HL-60/S4 treated with retinoic acid at 250 ng/mL for 4 days and 3 days (cell line): ENCODE measurements around the gene TMEM19.

Experiments
- in situ Hi-C: fragments of 300-500 bp; cut with MboI; formaldehyde crosslinking; loops from 2 replicates; pipeline ENCODE4 v1.7.0; 2022; ENCODE audit warnings: low sequenced_read_pairs

TMEM19 gene

DNA sequence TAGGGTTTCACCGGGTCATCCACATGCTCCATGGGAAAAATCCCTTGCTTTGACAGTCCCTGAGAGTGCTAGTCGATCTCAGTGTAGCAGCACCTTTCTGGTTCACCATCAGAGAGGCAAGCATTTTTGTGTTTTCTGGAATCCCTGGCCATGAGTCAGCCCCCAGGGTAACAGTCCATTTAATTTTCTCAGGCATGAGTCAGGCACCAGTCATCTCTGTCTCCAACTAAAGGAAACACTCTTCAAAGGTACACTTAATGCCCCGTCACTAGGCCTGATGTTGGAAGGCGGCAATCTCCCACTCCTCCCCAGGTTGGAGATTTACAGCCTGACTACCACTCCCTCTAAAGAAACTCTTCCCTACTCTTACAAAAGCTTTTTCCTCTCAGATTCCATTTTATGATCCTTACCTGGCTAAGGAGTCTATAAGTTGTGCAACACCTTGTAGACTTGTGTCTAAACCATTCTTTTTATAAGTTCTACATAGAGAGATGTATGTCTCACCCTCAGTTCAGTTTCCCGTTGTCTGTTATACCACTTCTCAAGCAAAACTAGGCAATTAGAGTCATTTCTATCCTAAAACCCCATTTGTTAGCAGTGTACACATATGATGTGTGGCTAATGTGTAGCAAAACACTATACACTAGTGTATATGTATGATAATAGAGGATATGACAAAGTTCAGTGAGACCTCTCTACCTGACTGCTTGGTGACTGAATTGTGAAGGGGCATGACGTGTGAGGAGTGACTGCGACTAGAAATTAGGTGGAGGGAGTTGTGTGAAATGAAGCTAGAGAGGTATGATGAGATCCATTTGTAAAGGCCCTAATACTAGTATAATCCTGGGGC, 24.6 kb downstream of the TMEM19 start:
- in situ Hi-C loops, result no loop called here

DNA sequence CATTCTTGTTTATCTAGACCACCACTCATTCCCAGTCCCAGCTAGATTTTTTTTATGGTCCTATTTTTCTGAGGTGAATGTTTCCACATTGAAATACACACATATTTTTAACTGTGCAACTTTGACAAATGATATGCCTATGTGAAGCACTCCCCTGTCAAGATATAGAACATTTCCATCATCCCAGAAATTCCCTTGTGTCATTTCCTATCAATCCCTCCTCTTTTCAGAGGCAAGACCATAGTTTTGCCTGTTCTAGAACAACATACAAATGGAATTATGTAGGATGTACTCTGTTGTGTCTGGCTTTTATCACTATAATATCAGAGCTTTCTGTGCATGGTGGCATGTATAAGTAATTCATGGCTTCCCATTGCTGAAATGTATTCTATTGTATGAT, 32.7 kb downstream of the TMEM19 start:
- in situ Hi-C loops, result no loop called here

DNA sequence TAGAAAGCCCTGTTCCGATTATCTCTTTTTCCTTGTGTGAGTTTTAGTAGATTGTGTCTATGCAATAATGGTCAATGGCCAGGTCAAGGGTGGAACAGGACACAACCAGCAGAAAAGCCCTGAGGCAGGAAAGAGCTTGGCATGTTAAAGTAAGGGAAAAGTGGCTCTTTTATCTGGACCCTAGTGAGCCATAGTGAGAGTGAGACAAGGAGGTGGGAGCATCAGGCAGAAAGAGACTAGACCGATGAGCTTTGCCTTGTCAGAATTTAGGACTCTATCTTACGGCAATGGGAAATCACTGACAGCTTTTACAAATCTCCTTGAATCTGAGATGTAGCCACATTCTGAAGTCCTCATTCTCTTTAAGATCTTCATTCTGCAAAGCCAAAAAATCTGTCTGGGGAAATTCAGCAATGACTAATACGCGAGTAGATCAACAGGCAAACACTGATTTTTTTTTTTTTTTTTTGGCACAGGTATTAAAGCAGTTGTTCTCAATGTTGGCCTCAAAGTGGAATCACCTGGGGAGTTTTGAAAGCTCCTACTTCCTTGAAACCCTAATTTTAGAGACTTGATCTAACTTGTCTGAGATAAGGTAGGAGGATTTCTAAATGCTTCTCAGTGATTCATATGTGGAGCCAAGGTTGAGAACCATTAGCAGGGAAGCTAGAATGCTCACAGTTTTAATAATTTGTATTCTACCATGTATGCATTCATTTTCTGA, 33.9 kb downstream of the TMEM19 start:
- in situ Hi-C loops, result no loop called here

DNA sequence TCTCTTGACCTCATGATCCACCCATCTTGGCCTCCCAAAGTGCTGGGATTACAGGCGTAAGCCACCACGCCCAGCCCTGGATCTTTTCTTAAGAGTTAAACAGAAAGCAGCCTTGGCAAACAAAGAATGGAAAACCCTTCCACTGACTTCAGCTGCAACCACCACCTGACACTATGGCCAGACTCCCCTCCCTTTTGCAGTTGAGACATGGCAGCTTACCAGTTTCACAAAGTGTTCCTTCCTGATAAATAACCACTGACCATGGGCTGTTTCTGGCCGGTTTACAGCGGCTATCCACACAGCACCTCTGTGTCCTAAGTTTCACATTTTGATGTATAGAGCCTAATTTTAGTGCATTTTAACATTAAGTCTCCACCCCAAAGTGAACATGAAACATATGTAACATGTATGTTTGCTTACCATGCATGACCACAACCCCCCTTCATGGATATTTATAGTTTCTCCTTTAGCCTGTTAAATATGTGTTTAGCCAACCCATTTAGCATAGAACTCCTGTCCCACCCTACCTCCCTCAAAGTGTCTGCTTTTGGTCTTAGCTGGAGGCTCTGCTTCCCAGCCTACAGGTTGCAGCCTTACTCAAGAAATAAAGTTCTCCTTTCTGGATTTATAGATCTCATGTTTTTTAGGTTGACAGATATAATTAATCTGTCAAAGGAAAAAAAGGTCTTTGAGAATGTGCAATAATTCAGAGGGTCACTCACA, 36.1 kb downstream of the TMEM19 start:
- in situ Hi-C loops, result no loop called here

DNA sequence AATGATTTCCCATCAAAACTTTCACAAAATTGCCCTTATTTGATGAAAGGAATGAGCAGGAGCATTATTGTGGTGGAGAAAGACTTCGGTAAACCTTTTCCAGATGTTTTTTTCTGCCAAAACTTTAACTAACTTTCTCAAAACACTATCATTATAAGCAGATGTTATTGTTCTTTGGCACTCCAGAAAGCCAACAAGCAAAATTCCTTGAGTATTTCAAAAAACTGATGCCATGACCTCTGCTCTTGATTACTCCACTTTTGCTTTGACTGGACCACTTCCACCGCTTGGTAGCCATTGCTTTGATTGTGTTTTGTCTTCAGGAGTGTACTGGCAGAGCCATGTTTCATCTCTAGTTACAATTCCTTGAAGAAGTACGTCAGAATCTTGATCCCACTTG, 39.1 kb downstream of the TMEM19 start:
- in situ Hi-C loops, result loop anchor here (25.0 kb wide), 1 partner anchor 313 kb away; no protein-coding TSS in a partner anchor

DNA sequence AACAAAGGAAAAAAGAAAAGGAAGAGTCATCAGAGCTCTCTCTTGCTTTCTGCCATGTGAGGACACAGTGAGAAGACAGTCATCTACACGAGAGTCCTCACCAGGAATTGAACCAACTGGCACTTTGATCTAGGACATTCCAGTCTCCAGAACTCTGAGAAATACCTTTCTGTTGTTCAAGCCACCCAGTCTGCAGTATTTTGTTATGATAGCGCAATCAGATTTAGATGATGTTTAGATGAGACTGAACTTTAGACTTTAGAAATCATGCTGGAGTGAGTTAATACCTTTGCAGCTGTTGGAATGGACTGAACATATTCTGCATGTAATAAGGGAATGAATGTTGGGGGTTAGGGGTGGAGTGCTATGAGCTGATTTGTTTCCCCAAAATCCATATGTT, 40.7 kb downstream of the TMEM19 start:
- in situ Hi-C loops, result loop anchor here (25.0 kb wide), 1 partner anchor 314 kb away; no protein-coding TSS in a partner anchor

DNA sequence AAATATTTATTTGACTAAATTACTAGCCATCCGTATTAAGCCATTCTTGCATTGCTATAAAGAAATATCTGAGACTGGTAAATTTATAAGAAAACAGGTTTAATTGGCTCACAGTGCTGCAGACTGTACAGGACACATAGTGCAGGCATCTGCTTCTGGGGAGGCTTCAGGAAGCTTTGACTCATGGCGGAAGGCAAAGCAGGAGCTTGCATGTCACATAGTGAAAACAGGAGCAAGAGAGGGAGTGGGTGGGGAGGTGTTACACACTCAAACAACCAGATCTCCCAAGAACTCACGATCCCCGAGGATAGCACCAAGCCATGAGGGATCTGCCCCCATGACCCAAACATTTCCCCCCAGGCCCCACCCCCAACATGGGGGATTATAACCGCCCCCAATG, 42.1 kb downstream of the TMEM19 start:
- in situ Hi-C loops, result loop anchor here (25.0 kb wide), 1 partner anchor 316 kb away; no protein-coding TSS in a partner anchor

DNA sequence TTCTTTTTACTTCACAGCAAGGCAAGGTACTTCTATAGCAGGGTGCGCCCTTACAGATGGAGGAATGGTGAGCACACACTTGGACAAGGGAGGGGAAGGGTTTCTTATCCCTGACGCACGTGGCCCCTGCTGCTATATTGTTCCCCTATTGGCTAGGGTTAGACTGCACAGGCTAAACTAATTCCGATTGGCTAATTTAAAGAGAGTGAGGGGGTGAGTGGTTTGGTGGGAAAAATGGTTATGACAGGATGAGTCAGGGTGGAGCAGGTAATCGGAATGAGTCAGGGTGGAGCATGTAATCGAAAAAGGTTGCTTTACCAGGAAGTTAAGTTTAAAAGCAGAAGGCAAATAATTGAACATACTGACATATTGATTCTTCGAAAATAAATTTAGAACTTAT, 45.1 kb downstream of the TMEM19 start:
- in situ Hi-C loops, result loop anchor here (25.0 kb wide), 1 partner anchor 319 kb away; no protein-coding TSS in a partner anchor

DNA sequence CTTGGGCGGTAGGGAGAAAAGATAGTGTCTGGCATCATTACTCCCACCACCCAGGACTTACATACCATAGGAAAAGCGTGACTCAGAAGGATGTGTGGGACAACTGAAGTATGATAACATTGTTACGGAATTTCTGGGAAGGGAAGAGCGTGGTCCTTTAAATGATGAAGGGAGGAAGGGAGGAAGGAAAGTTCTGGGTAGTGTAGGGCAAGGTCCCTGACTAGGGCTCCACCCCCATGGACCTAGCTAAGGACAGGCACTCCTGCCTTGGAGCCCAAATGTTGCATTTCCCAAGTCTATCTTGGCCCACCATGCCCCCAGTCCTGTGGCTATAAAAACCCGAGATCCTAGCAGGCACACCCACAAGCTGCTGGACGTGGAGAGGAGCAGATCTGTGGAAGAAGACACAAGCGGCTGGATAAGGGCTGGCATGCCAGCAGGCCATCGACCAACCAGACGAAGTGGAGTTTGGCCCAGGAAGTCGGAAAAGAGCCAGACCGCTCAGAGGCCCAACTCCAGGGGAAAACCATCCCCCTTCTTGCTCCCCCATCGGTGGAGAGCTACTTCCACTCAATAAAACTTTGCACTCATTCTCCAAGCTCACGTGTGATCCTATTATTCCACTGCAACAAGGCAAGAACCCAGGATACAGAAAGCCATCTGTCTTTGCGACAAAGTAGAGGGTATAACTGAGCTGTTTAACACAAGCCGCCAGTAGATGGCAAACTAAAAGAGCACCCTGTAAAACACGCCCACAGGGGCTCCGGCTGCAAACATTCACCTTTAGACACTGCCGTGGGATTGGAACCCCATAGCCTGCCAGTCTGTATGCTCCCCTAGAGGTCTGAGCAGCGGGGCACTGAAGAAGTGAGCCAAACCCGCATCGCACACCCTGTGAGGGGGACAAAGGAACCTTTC, 45.8 kb downstream of the TMEM19 start:
- in situ Hi-C loops, result loop anchor here (25.0 kb wide), 1 partner anchor 319 kb away; no protein-coding TSS in a partner anchor

DNA sequence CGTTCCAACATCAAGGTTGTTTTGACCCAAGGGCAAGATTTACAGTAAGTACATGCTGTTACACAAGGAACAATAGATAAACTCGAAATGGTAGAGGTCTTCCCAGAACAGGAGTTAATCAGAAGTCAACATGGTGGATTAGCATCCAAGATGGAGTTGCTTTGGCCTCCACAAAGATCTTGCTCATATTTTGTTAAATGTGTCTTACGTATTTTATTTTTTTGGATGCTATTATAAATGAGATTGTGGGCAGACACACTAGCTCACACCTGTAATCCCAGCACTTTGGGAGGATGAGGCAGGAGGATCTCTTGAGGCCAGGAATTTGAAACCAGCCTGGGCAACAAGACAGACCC, 46.5 kb downstream of the TMEM19 start:
- in situ Hi-C loops, result loop anchor here (25.0 kb wide), 1 partner anchor 320 kb away; no protein-coding TSS in a partner anchor

DNA sequence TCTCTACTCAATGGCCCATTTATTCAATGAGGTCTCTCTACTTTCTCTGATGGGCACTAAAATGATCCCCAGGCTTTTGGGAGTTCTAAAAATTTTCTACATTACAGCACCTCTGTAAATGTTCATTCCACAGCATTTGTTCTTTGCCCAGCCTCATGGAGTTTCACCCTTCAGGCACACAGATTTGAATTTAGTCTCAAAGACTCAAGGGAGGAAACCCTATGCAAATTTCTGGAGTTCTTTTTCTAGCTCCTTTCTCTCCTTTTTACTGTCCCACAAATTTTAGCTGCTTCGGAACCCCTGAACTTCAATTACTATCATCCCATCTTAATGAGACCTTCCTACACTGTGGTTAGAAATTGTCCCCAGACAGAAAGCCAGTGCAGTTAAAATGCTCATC, 51.3 kb downstream of the TMEM19 start:
- in situ Hi-C loops, result loop anchor here (25.0 kb wide), 1 partner anchor 325 kb away; no protein-coding TSS in a partner anchor

DNA sequence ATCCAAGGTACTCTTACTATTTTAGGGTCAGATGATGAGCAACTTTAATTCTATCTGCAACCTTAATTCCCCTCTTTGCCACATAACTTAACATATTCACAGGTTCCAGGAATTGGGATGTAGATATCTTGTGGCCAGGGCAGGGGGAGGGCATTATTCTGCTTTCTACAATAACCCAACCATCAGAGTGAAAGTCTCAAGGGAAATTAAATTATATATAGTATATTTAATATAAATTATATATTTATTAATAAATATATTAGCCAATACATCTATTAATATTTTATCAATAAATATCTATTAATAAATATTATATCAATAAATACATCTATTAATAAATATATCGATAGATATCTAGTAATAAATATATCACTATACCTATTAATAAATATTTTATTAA, 57.1 kb downstream of the TMEM19 start:
- in situ Hi-C loops, result loop anchor here (25.0 kb wide), 1 partner anchor 331 kb away; no protein-coding TSS in a partner anchor

DNA sequence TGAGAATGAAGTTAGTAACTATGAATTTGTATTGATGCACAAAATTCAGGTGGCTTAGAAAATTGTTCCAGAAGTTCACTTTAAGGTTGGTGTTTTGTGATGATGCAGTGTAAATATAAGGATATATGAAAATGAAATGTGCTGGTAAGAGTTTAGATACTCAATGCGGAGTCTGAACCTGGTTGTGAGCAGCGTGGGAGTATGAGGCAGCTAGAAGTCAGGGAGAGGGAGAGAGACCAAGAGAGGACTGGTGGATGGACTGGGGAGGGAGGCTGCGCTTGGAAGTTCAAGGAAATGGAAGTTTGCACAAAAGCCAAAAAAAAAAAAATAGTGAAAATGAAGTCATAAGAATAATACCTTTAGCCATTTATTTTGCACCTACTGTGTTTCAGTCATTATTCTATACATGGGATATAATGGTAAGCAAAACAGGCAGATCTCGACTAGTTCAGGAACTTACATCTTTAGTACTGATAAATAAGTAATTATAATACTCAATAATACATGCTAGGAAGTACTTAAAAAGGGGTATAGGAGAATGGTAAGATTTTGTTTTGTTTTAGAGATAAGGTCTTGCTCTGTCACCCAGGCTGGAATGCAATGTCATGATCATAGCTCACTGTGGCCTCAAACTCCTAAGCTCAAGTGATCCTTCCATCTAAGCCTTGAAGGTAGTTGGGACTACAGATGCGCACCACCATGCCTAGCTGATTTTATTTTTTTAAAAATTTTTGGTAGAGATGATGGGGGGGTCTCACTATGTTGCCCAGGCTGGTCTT, 58.8 kb downstream of the TMEM19 start:
- in situ Hi-C loops, result loop anchor here (25.0 kb wide), 1 partner anchor 332 kb away; no protein-coding TSS in a partner anchor

DNA sequence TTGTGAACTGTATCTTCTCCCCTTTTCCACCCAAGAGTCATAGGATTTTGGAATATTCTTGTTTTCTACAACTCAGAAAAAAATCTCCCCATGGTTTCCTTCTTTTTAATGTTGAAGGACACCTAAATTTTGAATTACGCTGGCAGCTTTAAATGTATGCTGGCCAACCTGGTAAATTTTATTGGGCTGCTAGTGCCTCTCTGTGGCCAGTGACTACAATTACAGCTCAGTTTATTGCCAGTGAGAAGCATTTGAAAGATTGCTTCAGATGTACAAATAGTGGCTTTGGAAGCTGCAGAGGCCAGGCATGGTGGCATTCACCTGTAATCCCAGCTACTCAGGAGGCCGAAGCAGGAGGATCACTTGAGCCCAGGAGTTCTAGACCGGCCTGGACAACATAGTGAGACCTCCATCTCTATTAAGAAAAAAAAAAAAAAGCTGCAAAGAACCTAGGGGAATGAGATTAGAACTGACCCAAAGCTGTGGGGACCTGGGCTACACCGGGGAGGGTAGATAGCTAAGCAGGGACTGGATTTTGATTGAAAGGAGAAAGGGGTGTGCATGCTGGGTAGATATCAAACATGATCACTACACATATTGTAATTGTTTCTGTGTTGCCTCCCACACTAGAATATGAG, 61.2 kb downstream of the TMEM19 start:
- in situ Hi-C loops, result loop anchor here (25.0 kb wide), 1 partner anchor 335 kb away; no protein-coding TSS in a partner anchor

DNA sequence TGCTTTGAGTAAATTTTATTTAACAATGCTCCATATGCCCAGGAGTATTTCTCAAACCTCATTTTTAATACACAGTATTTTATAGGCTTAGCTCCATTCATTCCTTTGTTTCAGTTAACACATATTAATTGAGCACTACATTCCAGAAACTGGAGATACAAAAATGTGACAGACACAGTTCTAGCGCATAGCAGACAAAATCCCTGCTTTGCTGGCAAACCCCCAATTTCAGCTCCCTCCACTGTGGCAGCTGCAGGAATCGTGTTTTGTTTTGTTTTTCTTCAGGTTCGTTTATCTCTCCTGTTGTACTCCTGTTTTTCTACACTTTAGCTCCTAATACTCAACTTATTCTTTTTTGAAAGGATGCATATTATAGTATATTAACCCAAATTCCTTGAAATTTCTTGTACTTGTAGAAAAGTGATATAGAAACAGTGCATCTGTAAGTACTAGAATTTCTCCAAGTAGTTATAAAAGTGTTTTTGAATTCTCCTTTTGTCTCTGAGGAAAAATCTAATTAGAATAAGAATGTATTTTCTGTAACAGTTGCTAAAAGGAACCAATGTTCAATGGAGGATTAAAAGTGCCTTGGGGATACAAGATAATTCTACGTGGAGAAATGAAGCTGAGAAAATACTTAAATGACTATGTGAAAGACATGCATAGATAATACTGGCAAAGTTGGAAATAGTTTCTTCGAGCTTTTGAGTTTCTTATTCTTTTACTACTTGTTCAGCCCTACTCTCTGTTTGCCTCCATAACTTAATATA, 62.4 kb downstream of the TMEM19 start:
- in situ Hi-C loops, result loop anchor here (25.0 kb wide), 1 partner anchor 336 kb away; no protein-coding TSS in a partner anchor

DNA sequence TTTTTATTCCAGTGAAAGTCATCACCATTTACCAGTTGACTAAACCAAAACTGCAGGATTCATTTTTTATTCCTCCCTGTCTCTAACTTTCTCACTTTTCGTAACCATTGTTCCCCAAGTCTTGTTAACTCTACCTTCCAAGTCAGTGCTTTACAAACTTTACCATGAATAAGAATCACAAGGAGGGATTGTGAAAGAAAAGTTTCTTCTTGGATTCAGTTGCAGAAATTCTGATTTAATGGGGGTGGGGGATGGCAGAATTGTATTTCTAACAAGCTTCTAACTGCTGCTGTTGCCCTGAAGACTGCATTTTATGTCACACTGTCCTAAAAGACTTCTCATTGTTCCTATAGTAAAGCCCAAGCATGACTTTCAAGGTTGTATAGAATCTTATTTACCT, 63.8 kb downstream of the TMEM19 start:
- in situ Hi-C loops, result loop anchor here (25.0 kb wide), 1 partner anchor 337 kb away; no protein-coding TSS in a partner anchor

DNA sequence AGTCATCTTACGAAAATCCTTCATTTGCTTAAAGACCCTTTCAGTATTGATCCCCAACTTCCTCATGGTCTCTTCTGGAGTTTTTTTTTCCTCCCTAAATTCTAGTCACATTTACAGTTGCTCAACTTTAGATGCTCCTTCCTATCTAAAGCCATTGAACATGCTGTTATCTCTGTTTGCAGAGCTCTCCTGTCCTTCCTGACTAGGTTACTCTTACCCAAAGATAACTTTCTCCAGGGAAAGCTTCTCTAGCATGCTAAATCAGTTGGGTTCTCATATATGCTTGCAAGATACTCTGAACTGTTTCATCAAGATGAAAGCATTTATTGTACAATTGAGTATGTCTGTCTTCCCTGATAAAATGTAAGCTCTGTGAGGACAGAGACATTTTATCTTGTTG, 67.0 kb downstream of the TMEM19 start:
- in situ Hi-C loops, result no loop called here
